ENCODE measurements around the gene KRTAP10-4. TPM values are rescaled to one million over a fixed set of nuclear protein-coding genes. Genes with fewer than 3 reads are reported as not detected.
A peak's percentile ranks its signal among the peaks of the same experiment; 100 is the strongest.

The KRTAP10-4 gene
- total RNA-seq, 3 donors from 2014 or later (not counting 1 experiment from before 2014, with no cell fraction given), result not detected

GRCh38 chr21:44539046-44539445 is 34.5 kb upstream of the KRTAP10-4 start:
- H3K4me3 ChIP-seq (ENCODE audit: low read length), result no peak overlapping the region
- peak in 1 of 2 donors; percentile 8 for DNase-seq
- no peaks in the 10 kb centered on the region for H3K4me1 Mint-ChIP-seq
- intact Hi-C loops (cut with micrococcal nuclease), result no loop called here
- peaks cover 4% of the 10 kb centered on the region for H3K9me3 ChIP-seq (ENCODE audit: control insufficient read depth, insufficient read depth, low read length)
- no peaks in the 10 kb centered on the region for H3K27me3 ChIP-seq (ENCODE audit: control insufficient read depth, insufficient read depth, low read length)
- H3K36me3 Mint-ChIP-seq, result no peaks in the 10 kb centered on the region
- H3K4me1 ChIP-seq (ENCODE audit: control insufficient read depth, insufficient read depth, low read length), result no peaks in the 10 kb centered on the region
- ATAC-seq, result no peak
- H3K9me3 Mint-ChIP-seq, result no peaks in the 10 kb centered on the region
- peaks cover 0 to 2% of the 10 kb centered on the region in 2 donors for H3K27me3 Mint-ChIP-seq (ENCODE audit: low read depth in 2 of 2)
- H3K4me3 Mint-ChIP-seq, result no peak overlapping the region
- WGBS (ENCODE audit: insufficient coverage), result 82% methylated on average over 14 of the region's 14 CpGs
- no peak for TF ChIP-seq CTCF (IDR thresholded peaks at IDR 0.05)
- no peak overlapping the region for H3K27ac ChIP-seq (ENCODE audit: low read length)
- H3K27ac Mint-ChIP-seq, result no peak overlapping the region
- no peaks in the 10 kb centered on the region for H3K36me3 ChIP-seq (ENCODE audit: control insufficient read depth, insufficient read depth, low read length)

GRCh38 chr21:44539991-44540666 is 33.4 kb upstream of the KRTAP10-4 start, which contains the start of gene KRTAP10-1:
TSS of gene KRTAP10-1 (minus strand) at chr21:44540195. CDS start at chr21:44540150, 45 bp downstream.
- Histone ChIP-seq H3K4me3 (ENCODE audit: low read length) (no peak within 1 kb of the TSS), H3K27me3 (ENCODE audit: control insufficient read depth, insufficient read depth, low read length) (no peaks in the 10 kb centered on the region), H3K27ac (ENCODE audit: low read length) (no peak within 1 kb of the TSS), H3K9me3 (ENCODE audit: control insufficient read depth, insufficient read depth, low read length) (peaks cover 4% of the 10 kb centered on the region), H3K36me3 (ENCODE audit: control insufficient read depth, insufficient read depth, low read length) (no peaks in the 10 kb centered on the region), H3K4me1 (ENCODE audit: control insufficient read depth, insufficient read depth, low read length) (no peaks in the 10 kb centered on the region)
- Mint-ChIP-seq H3K4me1 (no peaks in the 10 kb centered on the region), H3K36me3 (no peaks in the 10 kb centered on the region), H3K4me3 (no peak within 1 kb of the TSS), H3K27ac (no peak within 1 kb of the TSS), H3K27me3 (ENCODE audit: low read depth in 2 of 2) (peaks cover 0 to 2% of the 10 kb centered on the region in 2 donors), H3K9me3 (no peaks in the 10 kb centered on the region)
- DNase-seq (no peak), ATAC-seq (no peak)
- WGBS (ENCODE audit: insufficient coverage), result 83% methylated on average over 21 of the region's 21 CpGs
- TF ChIP-seq CTCF (IDR thresholded peaks at IDR 0.05), result no peak
- intact Hi-C loops (cut with micrococcal nuclease), result no loop called here

GRCh38 chr21:44540741-44541288 is 32.7 kb upstream of the KRTAP10-4 start:
- no peaks in the 10 kb centered on the region for H3K4me1 Mint-ChIP-seq
- 87% methylated on average over 11 of the region's 11 CpGs for WGBS (ENCODE audit: insufficient coverage)

More at GRCh38 chr21:44540741-44541288, 32.7 kb upstream of the KRTAP10-4 start:
- TF ChIP-seq CTCF (IDR thresholded peaks at IDR 0.05), result no peak
- DNase-seq (no peak), ATAC-seq (no peak)
- Histone ChIP-seq H3K27me3 (ENCODE audit: control insufficient read depth, insufficient read depth, low read length) (no peaks in the 10 kb centered on the region), H3K4me3 (ENCODE audit: low read length) (no peak overlapping the region), H3K27ac (ENCODE audit: low read length) (no peak overlapping the region), H3K4me1 (ENCODE audit: control insufficient read depth, insufficient read depth, low read length) (no peaks in the 10 kb centered on the region), H3K9me3 (ENCODE audit: control insufficient read depth, insufficient read depth, low read length) (peaks cover 4% of the 10 kb centered on the region), H3K36me3 (ENCODE audit: control insufficient read depth, insufficient read depth, low read length) (no peaks in the 10 kb centered on the region)
- H3K4me3 Mint-ChIP-seq, result no peak overlapping the region
- intact Hi-C loops (cut with micrococcal nuclease), result no loop called here
- H3K36me3 Mint-ChIP-seq, result no peaks in the 10 kb centered on the region
- H3K9me3 Mint-ChIP-seq, result peaks cover 0 to 5% of the 10 kb centered on the region in 2 donors
- H3K27me3 Mint-ChIP-seq (ENCODE audit: low read depth in 2 of 2), result peaks cover 0 to 2% of the 10 kb centered on the region in 2 donors
- no peak overlapping the region for H3K27ac Mint-ChIP-seq

Data from natural killer cell (primary cell).